Osteoblast (primary cell): ENCODE data around the gene CORO2B. TPM values are rescaled to one million over a fixed set of nuclear protein-coding genes. Genes with fewer than 3 reads are reported as not detected.
A peak's percentile ranks its signal among the peaks of the same experiment; 100 is the strongest.

Experiments
- DNase-seq: peaks from one replicate; pipeline ENCODE4 v3.0.0; 2011; ENCODE audit warnings: low spot score, mixed read lengths; ENCODE audit not compliant: insufficient read length; ENCODE audit errors: missing footprints
- H2AFZ ChIP-seq: 2 replicates; pipeline ENCODE4 v1.6.0; 2011; ENCODE audit warnings: mild to moderate bottlenecking, low read length
- H3K27ac ChIP-seq: 2 replicates; pipeline ENCODE4 v1.5.1; 2011; ENCODE audit warnings: mild to moderate bottlenecking, low read depth, low read length, moderate library complexity
- H3K27me3 ChIP-seq: 2 replicates; pipeline ENCODE4 v1.6.0; 2012; ENCODE audit warnings: mild to moderate bottlenecking, control low read depth, inconsistent platforms, low read length, moderate library complexity; ENCODE audit not compliant: insufficient read depth
- H3K36me3 ChIP-seq: 2 replicates; pipeline ENCODE4 v1.5.1; 2011; ENCODE audit warnings: mild to moderate bottlenecking, low read length, control low read depth, moderate library complexity; ENCODE audit not compliant: insufficient read depth
- H3K4me1 ChIP-seq: 2 replicates; pipeline ENCODE4 v1.5.1; 2011; ENCODE audit warnings: mild to moderate bottlenecking, low read length, control low read depth, moderate library complexity; ENCODE audit not compliant: insufficient read depth
- H3K4me2 ChIP-seq: 2 replicates; pipeline ENCODE4 v1.6.0; 2011; ENCODE audit warnings: mild to moderate bottlenecking, low read length; ENCODE audit not compliant: insufficient read depth
- H3K4me3 ChIP-seq: fragments of 200-600 bp; sonication (generic); 3 replicates; pipeline ENCODE4 v1.5.1; 2012; ENCODE audit warnings: mild to moderate bottlenecking, low read length, inconsistent platforms; ENCODE audit not compliant: insufficient read depth
- H3K79me2 ChIP-seq: 2 replicates; pipeline ENCODE4 v1.6.0; 2012; ENCODE audit warnings: mild to moderate bottlenecking, low read length, control low read depth, inconsistent platforms; ENCODE audit not compliant: insufficient read depth
- H3K9me3 ChIP-seq: 2 replicates; pipeline ENCODE4 v1.5.1; 2011; ENCODE audit warnings: low read depth, low read length, control low read depth
- H4K20me1 ChIP-seq: 2 replicates; pipeline ENCODE4 v1.6.0; 2012; ENCODE audit warnings: mild to moderate bottlenecking, low read length, control low read depth; ENCODE audit not compliant: insufficient read depth
- CTCF ChIP-seq: IDR thresholded peaks from 2 replicates; pipeline ENCODE4 v1.5.1; 2011; ENCODE audit warnings: mild to moderate bottlenecking, low read depth, low read length, moderate library complexity; ENCODE audit errors: extremely low read depth
- total RNA-seq: library from RNA; depleted of rRNA; stranded (reverse); fragments of >200 nt; gene quantifications from 2 replicates; pipeline ENCODE4 v1.2.3, GENCODE V29; 2012

CORO2B gene
- total RNA-seq, 1 donor = 10.5 TPM

GRCh38 chr15:68606375-68606774 is 27.6 kb downstream of the CORO2B start:
- H3K27ac ChIP-seq = no peak overlapping the region

GRCh38 chr15:68608206-68608843 is 29.5 kb downstream of the CORO2B start:
- Histone ChIP-seq H3K4me3 (no peak overlapping the region), H3K4me2 (no peak overlapping the region), H3K27ac (peak overlapping the region; percentile 25), H3K9me3 (no peaks in the 10 kb centered on the region), H3K4me1 (peaks cover 39% of the 10 kb centered on the region), H4K20me1 (no peaks in the 10 kb centered on the region), H2AFZ (peak overlapping the region; percentile 19), H3K27me3 (no peaks in the 10 kb centered on the region), H3K36me3 (no peaks in the 10 kb centered on the region), H3K79me2 (peaks cover 12% of the 10 kb centered on the region)
- TF ChIP-seq CTCF = no peak
- DNase-seq = peak; percentile 85

More at GRCh38 chr15:68606375-68606774, 27.6 kb downstream of the CORO2B start:
- DNase-seq = no peak
- Histone ChIP-seq H2AFZ (no peak overlapping the region), H3K4me3 (no peak overlapping the region), H4K20me1 (no peaks in the 10 kb centered on the region), H3K79me2 (peaks cover 14% of the 10 kb centered on the region), H3K4me2 (no peak overlapping the region), H3K27me3 (no peaks in the 10 kb centered on the region), H3K9me3 (no peaks in the 10 kb centered on the region), H3K36me3 (no peaks in the 10 kb centered on the region), H3K4me1 (peaks cover 39% of the 10 kb centered on the region)
- TF ChIP-seq CTCF = no peak

- Histone ChIP-seq H4K20me1 (no peaks in the 10 kb centered on the region), H2AFZ (no peak overlapping the region), H3K4me2 (no peak overlapping the region), H3K4me3 (no peak overlapping the region), H3K27me3 (no peaks in the 10 kb centered on the region), H3K36me3 (no peaks in the 10 kb centered on the region), H3K9me3 (no peaks in the 10 kb centered on the region), H3K27ac (peak overlapping the region; percentile 25), H3K79me2 (peaks cover 15% of the 10 kb centered on the region), H3K4me1 (peaks cover 39% of the 10 kb centered on the region)
- no peak for TF ChIP-seq CTCF
- DNase-seq = no peak
These were observed 30.0 kb downstream of the CORO2B start for GRCh38 chr15:68608844-68609232.

- no peaks in the 10 kb centered on the region for H4K20me1 ChIP-seq
- no peaks in the 10 kb centered on the region for H3K36me3 ChIP-seq
- H3K4me1 ChIP-seq = peaks cover 47% of the 10 kb centered on the region
- no peak overlapping the region for H3K4me2 ChIP-seq
- DNase-seq = peak; percentile 83
- no peak overlapping the region for H3K4me3 ChIP-seq
- H3K79me2 ChIP-seq = peaks cover 19% of the 10 kb centered on the region
- no peaks in the 10 kb centered on the region for H3K9me3 ChIP-seq
- no peaks in the 10 kb centered on the region for H3K27me3 ChIP-seq
- TF ChIP-seq CTCF = no peak
- H3K27ac ChIP-seq = peak overlapping the region; percentile 25
- no peak overlapping the region for H2AFZ ChIP-seq
These were observed 30.8 kb downstream of the CORO2B start for GRCh38 chr15:68609629-68610028.
